ENCODE data around the gene GPR37L1.

DNA sequence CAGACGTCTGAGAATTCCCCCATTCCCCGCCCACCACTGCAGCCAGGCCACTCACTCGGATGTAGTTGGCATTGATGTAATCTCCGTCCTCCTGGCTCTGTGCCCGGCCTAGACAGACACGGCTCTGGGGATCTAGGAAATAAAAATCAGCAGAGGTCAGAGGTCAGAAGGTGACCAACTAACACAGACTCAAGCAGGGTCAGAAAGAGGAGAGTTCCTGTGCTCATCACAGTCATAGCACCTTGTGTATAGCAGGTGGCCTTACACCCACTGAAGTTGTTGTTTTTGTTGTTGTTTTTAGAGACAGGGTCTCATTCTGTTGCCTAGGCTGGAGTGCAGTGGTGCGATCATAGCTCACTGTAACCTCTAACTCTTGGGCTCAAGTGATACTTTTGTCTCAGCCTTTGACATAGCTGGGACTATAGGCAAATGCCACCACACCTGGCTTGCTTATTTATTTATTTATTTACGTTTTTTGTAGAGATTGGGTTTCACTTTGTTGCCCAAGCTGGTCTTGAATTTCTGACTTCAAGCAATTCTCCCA is 32.8 kb downstream of the GPR37L1 start:
- TF ChIP-seq POLR2A (IDR thresholded peaks at IDR 0.05; ENCODE audit: low read depth, low read length) (no peak; the same call in 1 of the 2 replicates), TAF1 (IDR thresholded peaks at IDR 0.05; ENCODE audit: borderline replicate concordance, low read depth, low read length) (no peak), POLR2AphosphoS5 (IDR thresholded peaks at IDR 0.05; ENCODE audit: low read depth, low read length) (no peak)

All from GM12892 (cell line).